ENCODE results near the gene CLEC10A. TPM values are rescaled to one million over a fixed set of nuclear protein-coding genes. Genes with fewer than 3 reads are reported as not detected.
"Not testable (repeated sequence)": the region's sequence is repeated elsewhere in the genome, so short reads cannot be mapped to it uniquely, and the experiment has no call there.

Gene CLEC10A
- total RNA-seq, 4 donors from 2014 or later = 0.59 to 3.9 (median 2.1) TPM

DNA sequence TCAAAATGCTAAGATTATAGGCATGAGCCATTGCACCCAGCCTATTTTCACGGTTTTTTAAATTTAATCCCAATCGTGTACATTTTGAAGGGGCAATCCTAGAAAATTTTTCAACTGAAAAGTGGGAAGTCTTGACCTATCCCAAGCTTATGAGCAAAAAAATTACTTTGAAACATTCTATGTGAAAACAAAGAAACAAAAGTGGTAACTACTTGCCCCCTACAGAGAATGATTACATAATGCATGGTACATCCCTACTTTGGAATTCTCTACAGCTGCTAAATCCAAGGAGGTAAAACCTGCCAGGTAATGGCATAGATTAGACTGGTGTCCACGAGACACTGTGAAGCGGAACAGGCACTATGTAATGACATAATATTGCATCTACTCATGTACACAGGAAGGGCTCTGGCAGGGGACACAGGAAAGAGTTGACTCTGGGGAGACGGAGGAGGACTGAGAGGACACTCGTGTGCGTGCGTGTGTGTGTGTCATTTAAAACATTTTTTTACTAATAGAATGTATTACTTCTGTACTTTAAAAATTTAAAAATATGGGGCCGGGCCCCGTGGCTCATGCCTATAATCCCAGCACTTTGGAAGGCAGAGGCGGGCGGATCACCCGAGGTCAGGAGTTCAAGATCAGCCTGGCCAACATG lies 18.9 kb upstream of the CLEC10A start:
- intact Hi-C loops (cut with DNase I) = no loop called here
- no peak overlapping the region for H3K4me3 ChIP-seq (replicated peaks in 1 of 3)
- no peaks in the 10 kb centered on the region for H3K27me3 ChIP-seq
- H3K4me1 ChIP-seq = no peaks in the 10 kb centered on the region
- TF ChIP-seq POLR2A (IDR thresholded peaks at IDR 0.05) (no peak), CTCF (IDR thresholded peaks at IDR 0.05) (no peak)
- WGBS, 2 donors = 82 to 83% methylated on average over 13 of the region's 13 CpGs
- H3K27ac ChIP-seq = no peak overlapping the region
- H3K36me3 ChIP-seq = no peaks in the 10 kb centered on the region
- no peaks in the 10 kb centered on the region for H3K9me3 ChIP-seq
- DNase-seq = no peak

- intact Hi-C loops (cut with DNase I) = no loop called here
- no peaks in the 10 kb centered on the region for H3K36me3 ChIP-seq
- no peak for TF ChIP-seq POLR2A (IDR thresholded peaks at IDR 0.05)
- no peak overlapping the region for H3K27ac ChIP-seq
- DNase-seq = no peak
- no peaks in the 10 kb centered on the region for H3K9me3 ChIP-seq
- H3K4me1 ChIP-seq = no peaks in the 10 kb centered on the region
- 83 to 84% methylated on average over 5 of the region's 5 CpGs for WGBS, 2 donors
- no peaks in the 10 kb centered on the region for H3K27me3 ChIP-seq
- no peak overlapping the region for H3K4me3 ChIP-seq (replicated peaks in 1 of 3)
Measured at GRCh38 chr17:7097940-7098339, 17.9 kb upstream of the CLEC10A start.

DNA sequence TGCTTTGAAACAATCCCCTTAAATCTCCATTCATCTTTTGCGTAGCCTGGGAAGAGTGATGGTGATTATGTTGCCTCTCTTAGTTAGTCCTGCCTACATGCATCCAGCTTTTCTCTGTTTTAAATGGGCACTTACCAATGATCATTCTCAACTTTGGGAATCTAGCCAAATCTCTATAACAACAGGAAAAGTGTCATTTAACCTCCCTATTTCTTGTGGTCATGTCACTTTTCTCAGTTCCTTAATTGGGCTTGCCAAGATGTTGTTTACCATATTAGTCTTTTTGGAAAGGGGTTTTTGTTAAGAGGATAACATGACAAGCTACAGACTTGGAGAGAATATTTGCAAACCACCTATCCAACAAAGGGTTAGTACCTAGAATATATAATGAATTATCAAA lies 15.6 kb upstream of the CLEC10A start:
- no peaks in the 10 kb centered on the region for H3K27me3 ChIP-seq
- H3K36me3 ChIP-seq = no peaks in the 10 kb centered on the region
- no peak overlapping the region for H3K27ac ChIP-seq
- H3K4me3 ChIP-seq (replicated peaks in 1 of 3) = no peak overlapping the region
- 76 to 89% methylated on average over 1 of the region's 1 CpG for WGBS, 2 donors
- H3K9me3 ChIP-seq = no peaks in the 10 kb centered on the region
- TF ChIP-seq POLR2A (IDR thresholded peaks at IDR 0.05) (no peak), CTCF (IDR thresholded peaks at IDR 0.05) (no peak)
- no peak for DNase-seq
- H3K4me1 ChIP-seq = no peaks in the 10 kb centered on the region
- intact Hi-C loops (cut with DNase I) = no loop called here

GRCh38 chr17:7094652-7095019 lies 14.6 kb upstream of the CLEC10A start:
- no peak overlapping the region for H3K4me3 ChIP-seq (replicated peaks in 1 of 3)
- intact Hi-C loops (cut with DNase I) = no loop called here
- H3K27me3 ChIP-seq = no peaks in the 10 kb centered on the region
- WGBS, 2 donors = 68 to 83% methylated on average over 10 of the region's 10 CpGs
- TF ChIP-seq POLR2A (IDR thresholded peaks at IDR 0.05) (no peak), CTCF (IDR thresholded peaks at IDR 0.05) (no peak)
- H3K4me1 ChIP-seq = no peaks in the 10 kb centered on the region
- no peak overlapping the region for H3K27ac ChIP-seq
- no peak for DNase-seq
- no peaks in the 10 kb centered on the region for H3K36me3 ChIP-seq
- H3K9me3 ChIP-seq = no peaks in the 10 kb centered on the region

GRCh38 chr17:7091311-7092005 lies 11.4 kb upstream of the CLEC10A start:
- H3K27ac ChIP-seq; H3K4me3 ChIP-seq (replicated peaks in 1 of 3); H3K9me3 ChIP-seq; intact Hi-C loops (cut with DNase I); H3K4me1 ChIP-seq; H3K36me3 ChIP-seq; H3K27me3 ChIP-seq: not testable (repeated sequence)
- peak in 1 of 2 donors; percentile 8 for DNase-seq
- 62 to 65% methylated on average over 23 to 27 of the region's 28 CpGs for WGBS, 2 donors

GRCh38 chr17:7089570-7089969 lies 9.5 kb upstream of the CLEC10A start:
- H3K27me3 ChIP-seq; H3K4me3 ChIP-seq (replicated peaks in 1 of 3); DNase-seq; intact Hi-C loops (cut with DNase I); H3K27ac ChIP-seq; H3K4me1 ChIP-seq; H3K9me3 ChIP-seq; H3K36me3 ChIP-seq: not testable (repeated sequence)
- WGBS, 2 donors = 87 to 89% methylated on average over 6 of the region's 6 CpGs

- H3K27ac ChIP-seq; H3K9me3 ChIP-seq; DNase-seq; H3K36me3 ChIP-seq; H3K27me3 ChIP-seq; intact Hi-C loops (cut with DNase I); H3K4me3 ChIP-seq (replicated peaks in 1 of 3); H3K4me1 ChIP-seq: not testable (repeated sequence)
- WGBS, 2 donors = 40 to 43% methylated on average over 4 of the region's 4 CpGs
Measured at GRCh38 chr17:7088442-7088841, 8.4 kb upstream of the CLEC10A start.

Data from thyroid gland (tissue), 4 donors.